LoVo (cell line): ENCODE results near the gene SASH3.

Experiments
- DNase-seq: peaks from one replicate; pipeline ENCODE4 v3.0.0-alpha.2; 2016; ENCODE audit warnings: low spot score

The SASH3 gene

GRCh38 chrX:129813662-129814368, 34.1 kb downstream of the SASH3 start:
- DNase-seq = no peak

GRCh38 chrX:129818123-129818522, 38.4 kb downstream of the SASH3 start:
- no peak for DNase-seq

- DNase-seq = no peak
These were observed 43.4 kb downstream of the SASH3 start for GRCh38 chrX:129823115-129823514.

GRCh38 chrX:129823522-129823921, 43.8 kb downstream of the SASH3 start:
- no peak for DNase-seq

GRCh38 chrX:129824620-129825019, 44.9 kb downstream of the SASH3 start:
- DNase-seq = no peak

- DNase-seq = no peak
These were observed 46.2 kb downstream of the SASH3 start for GRCh38 chrX:129825746-129826505.

GRCh38 chrX:129830494-129830893, 50.7 kb downstream of the SASH3 start:
- DNase-seq = no peak

- DNase-seq = no peak
These were observed 51.5 kb downstream of the SASH3 start for GRCh38 chrX:129831091-129831885.

- no peak for DNase-seq
These were observed 53.6 kb downstream of the SASH3 start for GRCh38 chrX:129833153-129833990.

- DNase-seq = no peak
These were observed 57.1 kb downstream of the SASH3 start for GRCh38 chrX:129836827-129837226.

- no peak for DNase-seq
These were observed 60.6 kb downstream of the SASH3 start for GRCh38 chrX:129840344-129840743.

- peak; percentile 5 for DNase-seq
These were observed 62.9 kb downstream of the SASH3 start for GRCh38 chrX:129842510-129843208.

- DNase-seq = peak; percentile 3
These were observed 63.4 kb downstream of the SASH3 start for GRCh38 chrX:129843209-129843458.

- peak; percentile 86 for DNase-seq
These were observed 63.9 kb downstream of the SASH3 start, which contains the start of gene ZDHHC9 for GRCh38 chrX:129843459-129844306. ZDHHC9 (minus strand) TSS chrX:129843886; CDS start chrX:129841945, 1,941 bp downstream.
